A549 (cell line): Measurements from ENCODE around the gene TSC22D3.

Experiments used
- BHLHE40 ChIP-seq: IDR thresholded peaks from 2 replicates; pipeline ENCODE4 v1.6.1; 2012; ENCODE audit warnings: low read depth, low read length, inconsistent platforms
- EP300 ChIP-seq, 2 experiments: fragments of >200 bp; sonication (Bioruptor Twin); formaldehyde crosslinking; IDR thresholded peaks; 2 replicates in 1 of 2; 3 replicates in 1 of 2; pipeline ENCODE4 v1.6.1; 2016 to 2017
- MYC ChIP-seq: IDR thresholded peaks from 2 replicates; pipeline ENCODE4 v1.6.1; 2012; ENCODE audit warnings: mild to moderate bottlenecking, inconsistent platforms, low read length, improper control_type of control experiment, borderline replicate concordance
- ZFP36 ChIP-seq: fragments of 450-650 bp; IDR thresholded peaks from 2 replicates; pipeline ENCODE4 v1.6.1; 2014; ENCODE audit warnings: borderline replicate concordance; ENCODE audit not compliant: partially characterized antibody
- TF ChIP-seq, protein P1 (sequence below): fragments of >200 bp; sonication (Bioruptor Twin); formaldehyde crosslinking; IDR thresholded peaks from 3 replicates; pipeline ENCODE4 v1.5.1; 2016
- TF ChIP-seq, protein P2 (sequence below): IDR thresholded peaks from 2 replicates; pipeline ENCODE4 v1.6.1; 2012

DNA sequence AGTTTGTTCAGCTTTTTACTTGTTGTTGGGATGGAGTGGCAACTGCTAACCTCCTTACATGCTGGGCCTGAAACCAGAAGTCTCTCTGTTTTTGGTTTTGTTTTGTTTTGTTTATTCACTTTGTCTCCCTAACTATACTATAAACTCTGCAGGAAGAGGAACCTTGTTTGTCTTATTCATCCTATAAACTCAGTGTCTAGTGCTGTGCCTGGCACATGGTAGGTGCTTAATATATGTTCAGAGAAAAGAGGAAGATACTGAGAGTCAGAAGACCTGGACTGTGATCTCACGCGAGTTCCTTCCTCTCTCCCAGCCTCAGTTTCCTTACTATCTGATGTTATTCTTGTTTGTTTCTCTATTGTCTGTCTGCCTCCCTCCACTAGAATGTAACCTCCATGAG lies 76.0 kb downstream of the TSC22D3 start:
- TF ChIP-seq, protein P1, sequence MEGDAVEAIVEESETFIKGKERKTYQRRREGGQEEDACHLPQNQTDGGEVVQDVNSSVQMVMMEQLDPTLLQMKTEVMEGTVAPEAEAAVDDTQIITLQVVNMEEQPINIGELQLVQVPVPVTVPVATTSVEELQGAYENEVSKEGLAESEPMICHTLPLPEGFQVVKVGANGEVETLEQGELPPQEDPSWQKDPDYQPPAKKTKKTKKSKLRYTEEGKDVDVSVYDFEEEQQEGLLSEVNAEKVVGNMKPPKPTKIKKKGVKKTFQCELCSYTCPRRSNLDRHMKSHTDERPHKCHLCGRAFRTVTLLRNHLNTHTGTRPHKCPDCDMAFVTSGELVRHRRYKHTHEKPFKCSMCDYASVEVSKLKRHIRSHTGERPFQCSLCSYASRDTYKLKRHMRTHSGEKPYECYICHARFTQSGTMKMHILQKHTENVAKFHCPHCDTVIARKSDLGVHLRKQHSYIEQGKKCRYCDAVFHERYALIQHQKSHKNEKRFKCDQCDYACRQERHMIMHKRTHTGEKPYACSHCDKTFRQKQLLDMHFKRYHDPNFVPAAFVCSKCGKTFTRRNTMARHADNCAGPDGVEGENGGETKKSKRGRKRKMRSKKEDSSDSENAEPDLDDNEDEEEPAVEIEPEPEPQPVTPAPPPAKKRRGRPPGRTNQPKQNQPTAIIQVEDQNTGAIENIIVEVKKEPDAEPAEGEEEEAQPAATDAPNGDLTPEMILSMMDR: no peak
- TF ChIP-seq, protein P2, sequence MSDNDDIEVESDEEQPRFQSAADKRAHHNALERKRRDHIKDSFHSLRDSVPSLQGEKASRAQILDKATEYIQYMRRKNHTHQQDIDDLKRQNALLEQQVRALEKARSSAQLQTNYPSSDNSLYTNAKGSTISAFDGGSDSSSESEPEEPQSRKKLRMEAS: no peak
- no peak for TF ChIP-seq MYC
- no peak for TF ChIP-seq EP300 (IDR thresholded peaks at IDR 0.05)
- TF ChIP-seq ZFP36: no peak
- TF ChIP-seq BHLHE40: no peak
